ENCODE data around the gene TRAF5. TPM values are rescaled to one million over a fixed set of nuclear protein-coding genes. Genes with fewer than 3 reads are reported as not detected.
"Not testable (repeated sequence)": the region's sequence is repeated elsewhere in the genome, so short reads cannot be mapped to it uniquely, and the experiment has no call there.

TRAF5 gene
- total RNA-seq, 2 donors from 2014 or later = 27.8 to 46.7 TPM

DNA sequence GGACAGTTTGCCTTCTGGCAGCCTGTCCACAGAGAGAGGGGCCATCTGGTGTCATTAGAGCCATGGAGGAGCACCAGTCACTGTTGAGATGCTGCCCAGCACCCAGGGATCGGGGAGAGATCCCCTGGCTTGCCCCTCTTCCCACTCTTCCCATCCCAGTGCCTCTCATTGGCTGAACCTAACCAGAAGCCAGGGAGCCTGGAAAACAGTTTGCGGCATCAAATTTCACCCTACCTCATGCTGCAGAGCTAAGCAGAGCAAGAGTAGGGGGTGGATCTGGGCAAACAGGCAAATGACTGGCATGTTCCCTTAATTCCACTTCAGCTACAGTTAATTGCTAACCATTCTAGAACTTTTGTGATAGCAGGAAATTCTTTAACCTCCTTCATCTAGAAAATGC, 19.1 kb downstream of the TRAF5 start:
- Mint-ChIP-seq H3K27me3 (no peaks in the 10 kb centered on the region), H3K9me3 (no peaks in the 10 kb centered on the region), H3K4me3 (no peak overlapping the region), H3K36me3 (no peaks in the 10 kb centered on the region), H3K4me1 (ENCODE audit: low read depth in 2 of 2) (peaks cover 48 to 53% of the 10 kb centered on the region in 2 donors), H3K27ac (no peak overlapping the region)
- no peak for DNase-seq (ENCODE audit: low spot score)
- ATAC-seq = no peak

DNA sequence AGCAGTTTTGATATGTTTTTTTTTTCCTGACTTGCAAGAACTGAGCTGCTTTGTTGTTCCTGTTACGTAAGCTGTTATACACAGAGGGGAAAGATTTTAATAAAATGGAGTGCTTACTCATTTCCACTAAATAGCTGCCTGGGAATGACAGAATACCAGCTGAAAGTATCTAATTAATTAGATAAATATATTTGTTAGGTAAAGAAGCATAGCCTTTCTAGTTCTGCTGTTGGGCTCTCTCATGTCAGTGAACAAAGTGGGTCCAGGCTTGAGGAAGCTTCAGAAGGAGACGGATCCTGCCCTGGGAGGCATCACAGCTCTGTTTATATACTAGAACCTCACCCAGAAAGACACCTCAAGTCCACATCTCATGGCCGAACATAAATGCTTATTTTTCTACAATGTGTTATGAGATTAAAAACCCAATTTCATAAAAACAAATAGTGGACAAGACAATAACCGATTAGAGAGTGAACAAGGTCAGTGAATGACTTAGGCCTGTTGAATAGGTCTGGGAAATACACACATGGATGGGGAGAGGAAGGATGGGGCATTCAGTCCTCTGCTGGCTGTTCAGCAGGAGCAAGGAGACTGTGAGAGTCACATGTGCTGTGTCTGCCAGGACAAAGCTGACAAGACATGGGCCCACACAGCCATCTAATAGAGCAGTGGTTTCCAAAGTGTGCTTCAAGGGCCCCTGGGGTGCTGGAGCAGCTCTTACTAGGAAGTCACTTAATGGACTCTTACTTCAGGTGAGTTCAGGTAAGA, 20.6 kb downstream of the TRAF5 start:
- DNase-seq (ENCODE audit: low spot score) (no peak), ATAC-seq (no peak)
- Mint-ChIP-seq H3K9me3 (peaks cover 7% of the 10 kb centered on the region), H3K4me1 (ENCODE audit: low read depth in 2 of 2) (peaks cover 46 to 52% of the 10 kb centered on the region in 2 donors), H3K36me3 (peaks cover 10% of the 10 kb centered on the region), H3K27ac (peak overlapping the region; percentile 47 to 71), H3K27me3 (no peaks in the 10 kb centered on the region), H3K4me3 (no peak overlapping the region)

DNA sequence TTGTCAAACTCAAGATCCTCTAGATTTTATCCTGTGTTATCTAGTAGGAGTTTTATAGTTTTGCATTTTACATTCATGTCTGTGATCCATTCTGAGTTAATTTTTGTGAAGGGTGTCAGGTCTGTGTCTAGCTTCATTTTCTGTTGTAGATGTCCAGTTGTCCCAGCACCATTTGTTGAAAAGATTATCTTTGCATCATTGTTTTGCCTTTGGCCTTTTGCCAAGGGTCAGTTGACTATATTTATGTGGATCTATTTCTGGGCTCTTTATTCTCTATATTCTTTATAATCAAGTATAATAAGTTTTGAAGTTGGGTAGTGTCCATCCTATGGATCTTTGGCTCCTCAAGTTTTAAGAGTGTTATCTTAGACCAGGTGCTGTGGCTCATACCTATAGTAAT, 21.9 kb downstream of the TRAF5 start:
- no peak overlapping the region for H3K4me3 Mint-ChIP-seq
- peaks cover 14% of the 10 kb centered on the region for H3K36me3 Mint-ChIP-seq
- DNase-seq (ENCODE audit: low spot score) = no peak
- peaks cover 44 to 47% of the 10 kb centered on the region in 2 donors for H3K4me1 Mint-ChIP-seq (ENCODE audit: low read depth in 2 of 2)
- no peak for ATAC-seq
- peak overlapping the region in 1 of 2 donors; percentile 69 for H3K27ac Mint-ChIP-seq
- no peaks in the 10 kb centered on the region for H3K27me3 Mint-ChIP-seq
- H3K9me3 Mint-ChIP-seq = peaks cover 7% of the 10 kb centered on the region

DNA sequence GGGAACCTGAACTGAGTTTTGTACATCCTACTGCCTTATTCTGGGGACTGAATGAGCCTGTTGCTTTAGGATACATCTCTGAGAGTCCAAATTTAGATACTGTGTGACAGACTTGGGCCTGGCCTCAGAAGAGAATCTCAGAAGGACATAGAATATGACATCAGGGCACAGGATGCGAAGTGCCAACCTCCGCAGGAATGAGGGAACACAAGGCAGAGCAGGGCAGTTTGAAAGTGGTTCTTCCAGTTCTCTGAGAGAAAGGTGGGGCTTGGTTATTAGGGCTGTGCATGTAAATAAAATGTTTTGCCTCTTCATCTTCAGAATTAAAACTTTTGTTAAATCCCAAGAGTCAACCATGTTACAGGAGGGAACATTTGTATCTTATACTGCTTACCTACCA, 23.1 kb downstream of the TRAF5 start:
- Mint-ChIP-seq H3K4me1 (ENCODE audit: low read depth in 2 of 2) (peaks cover 49 to 50% of the 10 kb centered on the region in 2 donors), H3K27me3 (no peaks in the 10 kb centered on the region), H3K9me3 (peaks cover 7% of the 10 kb centered on the region), H3K36me3 (peaks cover 14% of the 10 kb centered on the region), H3K27ac (peak overlapping the region in 1 of 2 donors; percentile 69), H3K4me3 (no peak overlapping the region)
- ATAC-seq (no peak), DNase-seq (ENCODE audit: low spot score) (no peak)

DNA sequence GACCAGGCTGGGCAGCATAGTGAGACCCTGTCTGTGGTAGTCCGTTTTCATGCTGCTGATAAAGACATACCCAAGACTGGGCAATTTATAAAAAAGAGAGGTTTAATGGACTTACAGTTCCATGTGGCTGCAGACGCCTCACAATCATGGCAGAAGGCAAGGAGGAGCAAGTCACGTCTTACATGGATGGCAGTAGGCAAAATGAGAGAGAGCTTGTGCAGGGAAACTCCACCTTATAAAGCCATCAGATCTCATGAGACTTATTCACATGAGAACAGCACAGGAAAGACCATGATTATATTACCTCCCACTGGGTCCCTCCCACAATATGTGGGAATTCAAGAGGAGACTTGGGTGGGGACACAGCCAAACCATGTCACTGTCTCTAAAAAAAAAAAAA, 25.4 kb downstream of the TRAF5 start:
- not testable (repeated sequence) for H3K27me3 Mint-ChIP-seq; H3K9me3 Mint-ChIP-seq; ATAC-seq; DNase-seq (ENCODE audit: low spot score)
- H3K4me3 Mint-ChIP-seq = peak overlapping the region; percentile 64
- peaks cover 52 to 55% of the 10 kb centered on the region in 2 donors for H3K4me1 Mint-ChIP-seq (ENCODE audit: low read depth in 2 of 2)
- peaks cover 21% of the 10 kb centered on the region for H3K36me3 Mint-ChIP-seq
- peak overlapping the region; percentile 87 to 92 for H3K27ac Mint-ChIP-seq

DNA sequence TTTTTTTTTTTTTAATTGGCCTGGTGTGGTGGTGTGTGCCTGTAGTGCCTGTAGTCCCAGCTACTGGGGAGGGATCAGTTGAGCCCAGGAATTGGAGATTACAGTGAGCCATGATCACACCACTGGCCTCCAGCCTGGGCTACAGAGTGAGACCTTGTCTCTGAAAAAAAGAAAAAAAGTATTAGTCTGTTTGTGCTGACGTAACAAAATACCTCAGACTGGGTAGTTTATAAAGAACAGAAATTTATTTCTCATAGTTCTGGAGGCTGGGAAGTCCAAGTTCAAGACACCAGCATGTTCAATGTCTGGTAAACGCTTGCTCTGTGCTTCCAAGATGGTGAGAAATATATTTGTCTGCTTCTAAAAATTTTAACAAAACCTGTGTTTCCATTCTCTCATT, 25.8 kb downstream of the TRAF5 start:
- no peaks in the 10 kb centered on the region for H3K27me3 Mint-ChIP-seq
- peaks cover 21% of the 10 kb centered on the region for H3K36me3 Mint-ChIP-seq
- H3K9me3 Mint-ChIP-seq = peaks cover 7% of the 10 kb centered on the region
- peaks cover 48 to 51% of the 10 kb centered on the region in 2 donors for H3K4me1 Mint-ChIP-seq (ENCODE audit: low read depth in 2 of 2)
- DNase-seq (ENCODE audit: low spot score) (no peak), ATAC-seq (no peak)
- H3K4me3 Mint-ChIP-seq = peak overlapping the region; percentile 78
- peak overlapping the region; percentile 87 to 92 for H3K27ac Mint-ChIP-seq

DNA sequence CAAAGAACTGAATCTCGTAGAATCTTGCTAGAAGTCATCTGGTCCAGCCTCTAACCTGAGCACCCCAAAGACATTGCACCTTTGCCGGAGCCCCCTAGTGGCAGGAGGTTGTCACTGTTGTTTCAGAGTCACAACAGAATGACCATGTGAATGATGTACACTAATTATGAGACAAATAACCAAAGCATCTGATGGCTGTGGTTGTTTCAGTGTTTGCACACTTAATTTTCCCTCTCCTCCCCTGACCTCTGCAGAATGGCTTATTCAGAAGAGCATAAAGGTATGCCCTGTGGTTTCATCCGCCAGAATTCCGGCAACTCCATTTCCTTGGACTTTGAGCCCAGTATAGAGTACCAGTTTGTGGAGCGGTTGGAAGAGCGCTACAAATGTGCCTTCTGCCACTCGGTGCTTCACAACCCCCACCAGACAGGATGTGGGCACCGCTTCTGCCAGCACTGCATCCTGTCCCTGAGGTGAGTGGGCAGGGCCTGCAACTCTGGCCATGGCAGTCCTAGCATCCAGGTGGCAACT, 26.4 kb downstream of the TRAF5 start:
- Mint-ChIP-seq H3K4me3 (peak overlapping the region; percentile 78), H3K4me1 (ENCODE audit: low read depth in 2 of 2) (peaks cover 46 to 49% of the 10 kb centered on the region in 2 donors), H3K9me3 (peaks cover 7% of the 10 kb centered on the region), H3K27me3 (no peaks in the 10 kb centered on the region), H3K36me3 (peaks cover 21% of the 10 kb centered on the region), H3K27ac (peak overlapping the region; percentile 87 to 92)
- peak; percentile 74 for DNase-seq (ENCODE audit: low spot score)
- ATAC-seq = peak; percentile 83 to 91

DNA sequence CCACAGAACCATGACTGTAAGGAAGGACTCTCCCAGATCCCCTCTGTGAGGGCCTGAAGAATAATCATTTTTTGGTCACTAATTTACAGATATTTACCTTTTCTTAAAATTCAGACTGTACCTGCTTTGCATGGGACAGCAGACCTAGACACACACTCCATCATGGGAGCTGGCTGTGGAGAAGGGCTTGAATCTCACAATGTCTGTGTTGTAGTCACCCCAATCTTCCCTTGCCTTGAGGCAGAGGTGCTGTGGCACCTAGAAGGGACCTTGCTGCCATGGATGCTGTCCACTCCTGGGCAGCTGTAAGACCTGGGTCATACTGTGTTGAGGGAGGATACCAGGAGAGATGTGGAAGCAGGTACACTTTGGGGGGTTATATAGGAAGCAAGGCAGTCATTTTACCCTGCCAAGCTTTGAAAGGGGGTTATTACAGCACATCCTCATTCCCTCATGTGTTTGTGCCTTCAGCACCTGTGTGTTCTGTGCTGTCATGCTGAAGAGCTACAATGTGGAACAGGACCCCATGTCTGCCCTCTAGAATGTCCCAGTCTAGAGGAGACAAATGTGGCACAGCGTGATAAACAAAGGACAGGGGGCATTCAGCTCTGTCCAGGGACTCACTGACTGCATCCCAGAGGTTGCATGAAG, 27.1 kb downstream of the TRAF5 start:
- ATAC-seq (peak in 1 of 2 donors; percentile 22), DNase-seq (ENCODE audit: low spot score) (no peak)
- Mint-ChIP-seq H3K9me3 (peaks cover 7% of the 10 kb centered on the region), H3K27ac (peak overlapping the region; percentile 87 to 92), H3K4me3 (peak overlapping the region; percentile 78), H3K36me3 (peaks cover 21% of the 10 kb centered on the region), H3K4me1 (ENCODE audit: low read depth in 2 of 2) (peaks cover 46 to 49% of the 10 kb centered on the region in 2 donors), H3K27me3 (no peaks in the 10 kb centered on the region)

DNA sequence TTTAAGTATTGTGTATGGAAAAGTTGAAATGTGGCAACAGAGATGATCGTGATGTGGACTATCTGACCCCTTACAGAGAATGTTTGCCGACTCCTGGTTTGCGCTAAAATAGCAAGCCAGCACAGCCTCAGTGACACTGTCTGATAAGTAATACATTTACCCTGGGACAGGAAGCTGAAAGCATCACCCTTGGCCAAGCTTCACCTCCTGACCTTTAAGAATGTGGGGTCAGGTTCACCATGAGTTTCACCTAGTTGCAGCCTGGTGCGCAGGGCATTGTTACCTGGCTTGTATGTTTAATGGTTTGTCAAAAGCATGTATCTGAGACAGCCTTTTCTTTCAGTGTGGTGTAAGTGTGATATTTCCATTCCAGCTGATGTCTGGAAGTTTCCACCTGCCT, 29.2 kb downstream of the TRAF5 start:
- ATAC-seq (no peak), DNase-seq (ENCODE audit: low spot score) (no peak)
- Mint-ChIP-seq H3K36me3 (peaks cover 36% of the 10 kb centered on the region), H3K4me1 (ENCODE audit: low read depth in 2 of 2) (peaks cover 43 to 55% of the 10 kb centered on the region in 2 donors), H3K4me3 (no peak overlapping the region), H3K9me3 (peaks cover 7% of the 10 kb centered on the region), H3K27me3 (no peaks in the 10 kb centered on the region), H3K27ac (peak overlapping the region; percentile 87 to 92)

DNA sequence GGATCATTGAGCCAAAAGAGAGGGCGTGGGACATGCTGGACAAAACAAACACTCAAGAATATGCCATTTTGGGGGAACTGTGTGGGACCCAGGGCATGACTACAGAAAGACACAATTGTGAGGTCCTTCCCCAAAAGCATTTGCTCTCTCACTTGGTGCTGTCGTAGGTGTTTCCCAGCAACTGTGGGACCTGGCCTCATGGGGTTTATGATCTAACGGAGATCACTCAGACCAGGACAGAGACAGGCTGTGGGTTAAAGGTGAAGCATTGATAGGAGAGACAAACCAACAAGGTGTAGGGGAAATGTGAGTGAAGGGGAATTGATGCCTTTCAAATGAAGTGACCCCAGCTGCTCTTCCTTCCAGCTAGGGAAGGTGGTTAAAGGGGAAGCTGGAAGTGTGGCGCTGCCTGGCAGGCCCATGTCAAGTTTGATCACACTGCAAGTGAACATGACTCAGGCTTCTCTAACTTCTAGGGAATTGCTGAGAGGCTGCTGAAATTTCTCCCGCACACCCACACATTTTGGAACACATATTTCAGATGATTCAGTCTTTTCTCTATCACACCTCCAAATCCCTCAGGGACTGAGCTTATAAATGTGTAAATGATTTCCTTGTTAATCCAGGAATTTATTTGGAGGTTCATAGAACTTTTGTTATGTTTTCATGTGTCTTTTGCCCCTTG, 30.2 kb downstream of the TRAF5 start:
- H3K27me3 Mint-ChIP-seq = no peaks in the 10 kb centered on the region
- peak overlapping the region in 1 of 2 donors; percentile 72 for H3K27ac Mint-ChIP-seq
- H3K9me3 Mint-ChIP-seq = peaks cover 2% of the 10 kb centered on the region
- H3K4me1 Mint-ChIP-seq (ENCODE audit: low read depth in 2 of 2) = peaks cover 36 to 47% of the 10 kb centered on the region in 2 donors
- H3K36me3 Mint-ChIP-seq = peaks cover 33% of the 10 kb centered on the region
- DNase-seq (ENCODE audit: low spot score) (no peak), ATAC-seq (no peak)
- H3K4me3 Mint-ChIP-seq = no peak overlapping the region

DNA sequence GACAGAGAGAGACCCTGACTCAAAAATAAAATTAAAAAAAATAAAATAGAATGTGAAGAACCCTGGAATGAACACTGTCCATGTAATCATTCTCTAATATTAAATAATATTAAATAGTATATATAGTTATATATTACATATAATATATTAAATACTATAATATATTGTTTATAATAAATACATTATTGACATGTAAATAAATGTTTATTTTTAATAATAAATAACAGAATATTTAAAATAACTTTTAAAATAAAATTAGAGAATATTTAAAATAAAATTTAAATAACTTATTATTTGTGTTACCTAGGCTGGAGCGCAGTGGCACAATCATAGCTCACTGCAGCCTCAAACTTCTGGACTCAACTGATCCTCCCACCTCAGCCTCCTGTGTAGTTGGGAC, 32.1 kb downstream of the TRAF5 start:
- Mint-ChIP-seq H3K9me3 (no peaks in the 10 kb centered on the region), H3K4me1 (ENCODE audit: low read depth in 2 of 2) (peaks cover 25 to 32% of the 10 kb centered on the region in 2 donors), H3K27me3 (no peaks in the 10 kb centered on the region), H3K36me3 (peaks cover 25% of the 10 kb centered on the region), H3K27ac (no peak overlapping the region), H3K4me3 (no peak overlapping the region)
- ATAC-seq = no peak
- DNase-seq (ENCODE audit: low spot score) = no peak

DNA sequence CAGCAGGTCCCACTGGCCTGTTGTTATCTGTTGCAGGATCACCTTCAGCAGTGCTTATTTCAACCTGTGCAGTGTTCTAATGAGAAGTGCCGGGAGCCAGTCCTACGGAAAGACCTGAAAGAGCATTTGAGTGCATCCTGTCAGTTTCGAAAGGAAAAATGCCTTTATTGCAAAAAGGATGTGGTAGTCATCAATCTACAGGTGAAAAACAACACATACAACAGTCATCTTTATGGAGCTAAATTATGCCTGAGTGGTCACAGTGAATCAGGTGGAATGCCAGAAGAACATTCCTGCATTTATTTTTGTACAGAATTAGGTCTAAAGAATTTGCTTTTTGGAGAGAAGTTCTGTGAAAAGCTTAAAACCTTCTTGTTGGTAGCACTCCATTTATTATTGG, 33.2 kb downstream of the TRAF5 start:
- H3K36me3 Mint-ChIP-seq = peaks cover 25% of the 10 kb centered on the region
- H3K27me3 Mint-ChIP-seq = no peaks in the 10 kb centered on the region
- no peak for DNase-seq (ENCODE audit: low spot score)
- peak overlapping the region; percentile 42 to 83 for H3K27ac Mint-ChIP-seq
- peaks cover 20 to 24% of the 10 kb centered on the region in 2 donors for H3K4me1 Mint-ChIP-seq (ENCODE audit: low read depth in 2 of 2)
- H3K4me3 Mint-ChIP-seq = no peak overlapping the region
- no peak for ATAC-seq
- H3K9me3 Mint-ChIP-seq = no peaks in the 10 kb centered on the region

DNA sequence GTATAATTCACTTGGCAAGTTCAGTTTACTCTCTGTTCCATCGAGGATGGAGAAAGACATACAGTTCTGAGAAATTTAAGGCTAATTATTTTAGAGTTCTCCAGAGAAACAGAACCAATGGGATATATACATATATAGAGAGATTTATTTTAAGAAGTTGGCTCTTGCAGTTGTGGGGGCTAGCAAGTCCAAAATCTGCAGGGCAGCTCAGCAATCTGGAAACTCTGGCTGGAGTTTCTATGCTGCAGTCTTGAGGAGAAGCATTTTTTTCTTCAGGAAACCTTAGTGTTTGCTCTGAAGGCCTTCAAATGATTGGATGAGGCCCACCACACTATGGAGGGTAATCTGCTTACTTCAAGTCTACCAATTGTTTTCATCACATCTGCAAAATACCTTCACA, 34.6 kb downstream of the TRAF5 start:
- no peaks in the 10 kb centered on the region for H3K9me3 Mint-ChIP-seq
- no peak for ATAC-seq
- peaks cover 13 to 15% of the 10 kb centered on the region in 2 donors for H3K4me1 Mint-ChIP-seq (ENCODE audit: low read depth in 2 of 2)
- H3K4me3 Mint-ChIP-seq = no peak overlapping the region
- H3K27me3 Mint-ChIP-seq = no peaks in the 10 kb centered on the region
- peaks cover 23% of the 10 kb centered on the region for H3K36me3 Mint-ChIP-seq
- H3K27ac Mint-ChIP-seq = no peak overlapping the region
- DNase-seq (ENCODE audit: low spot score) = no peak
